HG02981 (cell line): Measurements from ENCODE around the gene FLYWCH1.
"Not testable (repeated sequence)": the region's sequence is repeated elsewhere in the genome, so short reads cannot be mapped to it uniquely, and the experiment has no call there.

Experiments used
- ATAC-seq: cut with Tn5 transposase; IDR thresholded peaks from one replicate; pipeline ENCODE4 v1.9.1; 2021; ENCODE audit warnings: mild to moderate bottlenecking, moderate library complexity; ENCODE audit not compliant: unreplicated experiment

The FLYWCH1 gene

GRCh38 chr16:2924901-2925755 is 13.4 kb downstream of the FLYWCH1 start:
- no peak for ATAC-seq

DNA sequence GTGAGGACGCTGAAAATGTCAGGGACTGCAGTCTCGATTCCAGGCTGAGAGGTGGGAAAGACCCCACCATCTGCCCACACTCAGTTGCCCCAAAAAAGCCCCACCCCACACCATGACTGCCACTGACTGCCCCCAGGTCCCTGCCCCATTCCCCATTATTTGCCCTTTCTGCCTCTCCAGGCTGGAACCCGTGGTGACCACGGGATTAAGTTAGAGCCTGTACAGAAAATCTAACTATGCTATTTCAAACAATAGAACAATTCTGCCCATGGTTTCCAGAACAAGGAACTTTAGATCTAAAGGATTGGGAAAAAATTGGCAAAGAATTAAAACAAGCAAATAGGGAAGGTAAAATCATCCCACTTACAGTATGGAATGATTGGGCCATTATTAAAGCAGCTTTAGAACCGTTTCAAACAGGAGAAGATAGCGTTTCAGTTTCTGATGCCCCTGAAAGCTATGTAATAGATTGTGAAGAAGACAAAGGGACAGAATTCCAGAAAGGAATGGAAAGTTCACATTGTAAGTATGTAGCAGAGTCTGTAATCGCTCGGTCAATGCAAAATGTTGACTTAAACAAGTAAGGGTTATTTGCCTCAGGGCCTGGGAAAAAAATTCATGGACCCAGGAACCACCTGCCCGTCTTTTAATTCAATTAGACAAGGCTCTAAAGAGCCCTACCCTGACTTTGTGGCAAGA is 14.4 kb downstream of the FLYWCH1 start:
- ATAC-seq, result no peak

DNA sequence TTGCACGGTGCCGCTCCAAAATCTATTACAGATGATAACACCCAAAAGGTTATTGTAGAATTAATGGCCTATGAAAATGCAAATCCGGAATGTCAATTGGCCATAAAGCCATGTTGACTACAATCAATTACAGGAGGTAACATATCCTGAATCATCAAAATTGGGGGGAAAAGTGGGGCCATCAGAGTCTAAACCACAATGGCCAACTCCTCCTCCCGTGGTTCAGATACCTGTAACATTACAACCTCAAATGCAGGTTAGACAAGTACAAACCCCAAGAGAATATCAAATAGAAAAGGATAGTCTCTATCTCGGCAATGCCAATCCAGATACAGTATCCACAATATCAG is 14.9 kb downstream of the FLYWCH1 start:
- no peak for ATAC-seq

DNA sequence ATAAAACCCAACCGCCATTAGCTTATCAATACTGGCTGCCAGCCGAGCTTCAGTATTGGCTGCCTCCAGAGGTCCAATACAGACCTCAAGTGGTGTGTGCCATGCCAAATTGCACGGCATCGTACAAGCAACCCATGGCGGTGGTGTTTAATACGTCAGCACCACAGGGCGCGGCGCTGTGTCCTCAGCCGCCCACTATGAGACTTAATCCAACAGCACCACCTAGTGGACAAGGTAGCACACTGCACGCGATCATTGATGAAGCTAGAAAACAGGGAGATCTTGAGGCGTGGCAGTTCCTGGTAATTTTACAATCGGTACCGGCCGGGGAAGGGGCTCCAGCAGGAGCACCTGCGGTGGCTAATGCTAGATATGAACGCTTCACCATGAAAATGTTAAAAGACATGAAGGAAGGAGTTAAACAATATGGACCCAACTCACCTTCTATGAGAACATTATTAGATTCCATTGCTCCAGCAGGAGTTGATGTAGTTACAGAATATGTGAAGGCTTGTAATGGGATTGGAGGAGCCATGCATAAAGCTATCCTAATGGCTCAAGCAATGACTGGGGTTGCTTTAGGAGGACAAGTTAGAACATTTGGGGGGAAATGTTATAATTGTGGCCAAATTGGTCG is 15.4 kb downstream of the FLYWCH1 start:
- no peak for ATAC-seq

DNA sequence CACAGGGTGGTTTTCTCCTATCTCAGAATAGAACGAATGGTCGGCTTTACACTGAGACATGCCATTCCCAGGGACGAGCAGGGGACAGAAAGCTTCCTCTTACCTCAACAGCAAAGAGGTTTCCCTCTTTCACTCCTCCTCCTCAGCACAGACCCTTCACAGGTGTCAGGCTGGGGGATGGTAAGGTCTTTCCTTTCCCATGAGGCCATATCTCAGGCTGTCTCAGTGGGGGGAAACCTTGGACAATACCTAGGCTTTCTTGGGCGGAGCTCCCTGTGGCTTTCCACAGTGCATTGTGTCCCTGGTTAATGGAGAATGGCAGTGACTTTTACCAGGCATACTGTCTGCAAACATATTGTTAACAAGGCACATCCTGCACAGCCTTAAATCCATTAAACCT is 16.4 kb downstream of the FLYWCH1 start:
- not testable (repeated sequence) for ATAC-seq

DNA sequence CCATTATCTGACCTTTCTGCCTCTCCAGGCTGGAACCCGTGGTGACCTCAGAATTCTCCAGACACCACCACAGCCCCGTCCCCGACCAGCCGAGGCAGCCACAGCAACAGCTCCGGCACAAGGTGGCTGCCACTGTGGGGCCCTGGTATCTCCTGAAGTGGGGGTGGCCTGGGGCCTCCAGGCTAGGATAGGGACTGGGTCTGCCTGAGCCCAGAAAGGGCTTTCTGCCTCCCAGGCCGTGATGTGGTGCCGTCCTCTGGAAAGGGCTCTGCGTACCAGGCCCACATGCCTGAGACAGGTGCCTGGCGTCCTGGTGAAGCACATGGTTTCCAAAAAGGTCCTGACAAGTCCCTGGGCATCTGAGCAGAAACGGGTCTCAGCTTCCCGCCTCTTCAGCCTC is 17.1 kb downstream of the FLYWCH1 start:
- ATAC-seq, result no peak

GRCh38 chr16:2929693-2930092 is 18.0 kb downstream of the FLYWCH1 start:
- ATAC-seq, result no peak

DNA sequence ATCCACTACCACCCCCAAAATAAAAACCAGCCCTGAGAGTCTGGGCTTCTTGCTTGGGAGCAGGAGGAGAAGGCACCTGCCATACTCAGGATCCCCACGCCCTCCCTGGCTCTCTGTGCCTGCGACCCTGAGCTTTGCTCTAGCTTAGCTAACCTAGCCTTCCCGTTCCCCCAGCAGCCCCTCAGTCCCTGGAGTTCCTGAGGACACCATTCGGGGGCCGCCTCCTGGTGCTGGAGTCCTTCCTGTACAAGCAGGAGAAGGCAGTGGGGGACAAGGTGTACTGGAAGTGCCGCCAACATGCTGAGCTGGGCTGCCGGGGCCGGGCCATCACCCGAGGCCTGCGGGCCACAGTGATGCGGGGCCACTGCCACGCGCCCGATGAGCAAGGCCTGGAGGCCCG is 18.5 kb downstream of the FLYWCH1 start:
- ATAC-seq, result no peak

- ATAC-seq, result not testable (repeated sequence)
Observed at GRCh38 chr16:2931231-2931914, 19.6 kb downstream of the FLYWCH1 start.

DNA sequence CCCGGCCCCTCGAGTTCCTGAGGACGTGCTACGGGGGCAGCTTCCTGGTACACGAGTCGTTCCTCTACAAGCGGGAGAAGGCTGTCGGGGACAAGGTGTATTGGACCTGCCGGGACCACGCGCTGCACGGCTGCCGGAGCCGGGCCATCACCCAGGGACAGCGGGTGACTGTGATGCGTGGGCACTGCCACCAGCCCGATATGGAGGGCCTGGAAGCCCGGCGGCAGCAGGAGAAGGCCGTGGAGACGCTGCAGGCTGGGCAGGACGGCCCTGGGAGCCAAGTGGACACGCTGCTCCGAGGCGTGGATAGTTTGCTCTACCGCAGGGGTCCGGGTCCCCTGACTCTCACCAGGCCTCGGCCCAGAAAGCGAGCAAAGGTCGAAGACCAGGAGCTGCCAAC is 21.4 kb downstream of the FLYWCH1 start:
- ATAC-seq, result no peak

- ATAC-seq, result no peak
Observed at GRCh38 chr16:2933701-2934100, 22.0 kb downstream of the FLYWCH1 start.

DNA sequence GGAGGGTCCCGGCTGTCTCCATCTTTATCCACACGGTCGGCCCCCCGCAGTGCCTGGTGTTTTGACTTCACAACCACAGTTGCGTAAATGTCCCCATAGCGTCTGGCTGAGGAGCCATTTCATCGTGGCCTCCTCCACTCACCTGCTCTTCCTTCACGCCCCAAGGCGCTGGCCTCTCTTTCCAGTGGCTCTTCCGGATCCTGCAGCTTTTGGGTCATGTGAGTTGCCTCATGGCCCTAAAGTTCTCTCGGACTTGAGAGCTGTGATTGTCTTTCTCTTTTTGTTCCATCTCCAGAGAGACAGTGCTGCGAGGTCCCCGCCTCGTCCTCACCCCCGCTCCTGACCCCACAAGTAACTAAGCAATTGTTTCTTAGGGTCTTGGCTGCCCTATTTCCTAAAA is 22.7 kb downstream of the FLYWCH1 start:
- ATAC-seq, result no peak

DNA sequence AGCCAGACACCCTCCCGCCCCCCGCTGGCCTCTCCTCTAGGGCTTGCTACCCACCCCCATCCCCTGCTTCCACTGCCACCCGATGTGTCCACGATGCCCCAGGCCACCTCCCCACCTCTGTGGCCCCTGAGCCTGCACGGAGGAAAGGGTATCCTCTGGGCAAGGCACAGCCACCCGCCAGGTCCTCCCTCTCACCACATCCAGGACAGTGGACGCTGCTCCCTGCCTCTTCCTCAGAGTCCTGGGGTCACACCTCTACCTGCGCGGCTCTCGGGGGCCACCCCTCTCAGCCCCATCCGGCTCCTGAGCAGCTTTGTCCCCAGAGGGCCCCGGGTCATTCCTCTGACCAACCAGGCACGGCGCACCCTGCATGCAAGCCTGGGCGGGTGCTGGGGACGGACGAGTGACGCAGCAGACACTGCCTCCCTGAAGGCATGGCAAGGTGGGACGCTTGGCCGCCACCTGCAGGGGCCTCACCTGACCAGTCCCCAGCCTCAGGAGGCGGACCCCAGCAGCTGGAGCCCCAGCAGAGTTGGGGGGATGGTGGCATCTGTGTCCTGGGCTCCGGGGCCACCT is 24.8 kb downstream of the FLYWCH1 start:
- no peak for ATAC-seq

DNA sequence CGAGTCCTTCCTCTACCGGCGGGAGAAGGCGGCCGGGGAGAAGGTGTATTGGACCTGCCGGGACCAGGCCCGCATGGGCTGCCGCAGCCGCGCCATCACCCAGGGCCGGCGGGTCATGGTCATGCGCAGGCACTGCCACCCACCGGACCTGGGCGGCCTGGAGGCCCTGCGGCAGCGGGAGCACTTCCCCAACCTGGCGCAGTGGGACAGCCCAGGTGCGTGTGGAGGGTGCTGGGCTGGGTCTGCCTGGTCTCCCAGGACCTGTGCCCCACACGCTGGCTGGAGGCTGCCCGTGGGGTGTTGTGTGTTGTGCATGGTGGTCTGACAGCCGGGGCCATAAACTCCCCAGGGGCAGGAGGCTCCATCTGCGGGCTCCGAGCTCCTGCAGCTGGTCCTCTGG is 25.4 kb downstream of the FLYWCH1 start:
- no peak for ATAC-seq

GRCh38 chr16:2938206-2938605 is 26.5 kb downstream of the FLYWCH1 start:
- no peak for ATAC-seq

- ATAC-seq, result no peak
Observed at GRCh38 chr16:2939968-2940367, 28.2 kb downstream of the FLYWCH1 start.

DNA sequence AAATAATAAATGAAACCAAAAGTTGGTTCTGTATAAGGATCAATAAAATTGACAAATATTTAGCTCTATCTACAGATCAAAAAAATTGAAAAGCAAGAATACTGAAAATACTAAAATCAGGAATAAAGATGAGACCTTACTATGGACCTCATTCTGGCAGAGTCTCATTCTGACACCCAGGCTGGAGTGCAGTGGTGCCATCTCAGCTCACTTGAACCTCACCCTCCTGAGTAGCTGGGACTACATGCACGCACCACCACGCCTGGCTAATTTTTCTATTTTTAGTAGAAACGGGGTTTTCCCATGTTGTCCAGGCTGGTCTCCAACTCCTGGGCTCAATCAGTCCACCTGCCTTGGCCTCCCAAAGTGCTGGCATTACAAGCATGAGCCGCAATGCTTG is 30.3 kb downstream of the FLYWCH1 start:
- ATAC-seq, result no peak

GRCh38 chr16:2943716-2944115 is 32.0 kb downstream of the FLYWCH1 start:
- ATAC-seq, result not testable (repeated sequence)

DNA sequence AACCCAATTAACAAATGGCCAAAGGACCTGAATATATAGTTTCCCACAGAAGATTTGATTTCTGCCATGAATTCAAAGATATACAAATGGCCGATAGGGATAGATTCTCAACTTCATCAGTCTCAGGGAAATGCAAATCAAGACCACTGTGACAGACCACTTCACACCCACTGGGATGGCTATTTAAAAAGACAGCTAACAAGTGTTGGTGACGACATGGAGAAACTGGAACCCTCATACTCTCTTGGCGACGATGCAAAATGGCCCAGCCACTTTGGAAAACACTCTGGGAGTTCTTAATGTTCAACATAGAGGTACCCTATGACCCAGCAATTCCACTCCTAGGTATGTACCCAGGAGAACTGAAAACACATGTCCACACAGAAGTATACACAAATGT is 34.9 kb downstream of the FLYWCH1 start:
- ATAC-seq, result no peak

DNA sequence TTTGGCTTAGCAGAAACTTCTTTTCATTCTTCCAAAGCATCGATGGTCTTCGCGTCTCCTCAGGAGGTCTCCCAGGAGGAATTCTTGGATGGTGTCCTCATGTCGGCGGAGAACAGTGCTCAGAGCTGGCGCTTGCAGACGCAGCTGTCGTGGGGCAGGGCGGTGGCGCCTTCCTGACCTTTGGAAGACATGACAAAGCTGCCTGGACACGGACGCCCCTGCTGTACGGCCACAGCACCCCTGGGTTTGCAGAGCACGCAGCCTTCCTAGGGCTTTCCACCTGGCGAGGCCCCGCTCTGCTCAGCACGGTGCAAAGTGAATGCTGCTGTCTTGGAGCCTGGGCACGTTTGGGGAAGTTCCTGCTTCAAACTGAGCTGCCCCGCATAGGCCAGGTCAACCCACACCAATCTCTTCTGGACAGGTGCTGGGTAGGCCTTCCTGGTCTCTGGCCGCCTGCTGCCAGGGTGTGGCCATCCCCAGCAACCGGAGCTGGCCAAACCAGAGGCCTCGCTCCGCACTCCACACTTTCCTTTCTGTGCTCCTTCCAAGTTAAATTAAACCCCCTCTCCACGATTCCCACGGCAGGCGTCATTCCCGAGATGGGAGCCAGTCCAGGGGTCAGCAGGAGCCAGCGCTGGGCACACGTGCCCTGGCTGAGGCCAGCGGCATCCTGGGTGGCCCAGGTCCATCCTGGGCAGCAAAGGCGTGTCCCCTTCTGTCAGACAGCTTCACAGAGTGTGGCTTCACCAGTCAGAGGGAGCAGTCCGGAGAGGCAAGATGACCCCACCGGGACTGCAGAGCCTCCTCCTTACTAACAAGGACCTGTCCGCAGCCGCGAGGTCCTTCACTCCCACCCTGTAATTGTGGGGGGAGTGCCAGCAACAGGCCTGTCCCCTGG is 37.3 kb downstream of the FLYWCH1 start:
- ATAC-seq, result no peak
